OCI-LY7 (cell line): ENCODE results near the gene SEPTIN10. TPM values are rescaled to one million over a fixed set of nuclear protein-coding genes. Genes with fewer than 3 reads are reported as not detected.

Source experiments
- BruUV-seq: library from RNA; stranded (reverse); fragments of 400-500 nt; replicated peaks from 2 replicates; lab custom pipeline; 2021; lab: Mats Ljungman, UMichigan
- CTCF ChIA-PET: fragments of 300-600 bp; sonication (Branson Sonifier 250); formaldehyde crosslinking; loops from one replicate; lab custom pipeline; 2022; ENCODE audit warnings: antibody characterized with exemption; ENCODE audit not compliant: unreplicated experiment; lab: Charles Lee
- POLR2A ChIA-PET: fragments of 300-600 bp; sonication (Branson Sonifier 250); formaldehyde crosslinking; loops from one replicate; lab custom pipeline; 2022; ENCODE audit warnings: antibody characterized with exemption; lab: Charles Lee
- DNase-seq: peaks from one replicate; pipeline ENCODE4 v3.0.0-alpha.2; 2015; ENCODE audit warnings: low spot score
- H2AFZ ChIP-seq: fragments of 200-600 bp; sonication (generic), shearing (Covaris generic); 2 replicates; pipeline ENCODE4 v1.6.1; 2014; ENCODE audit warnings: mild to moderate bottlenecking, antibody characterized with exemption, low read length, moderate library complexity
- H3K27ac ChIP-seq: fragments of 200-600 bp; sonication (generic); 2 replicates; pipeline ENCODE4 v1.5.1; 2014; ENCODE audit warnings: mixed run types, low read depth, mild to moderate bottlenecking, moderate library complexity, low read length, inconsistent platforms; ENCODE audit not compliant: poor library complexity, severe bottlenecking
- H3K36me3 ChIP-seq: fragments of 200-600 bp; sonication (generic); 2 replicates; pipeline ENCODE4 v1.6.1; 2014; ENCODE audit warnings: mild to moderate bottlenecking, antibody characterized with exemption, low read length, moderate library complexity, mixed read lengths; ENCODE audit not compliant: insufficient read depth
- H3K4me1 ChIP-seq: fragments of 200-600 bp; sonication (generic); 2 replicates; pipeline ENCODE4 v1.5.1; 2014; ENCODE audit warnings: mild to moderate bottlenecking, low read length; ENCODE audit not compliant: insufficient read depth, poor library complexity, severe bottlenecking
- H3K4me2 ChIP-seq: fragments of 200-600 bp; sonication (generic); 2 replicates; pipeline ENCODE4 v1.6.1; 2014; ENCODE audit warnings: mild to moderate bottlenecking, low read length
- H3K4me3 ChIP-seq: fragments of 200-600 bp; sonication (generic); 2 replicates; pipeline ENCODE4 v1.5.1; 2014; ENCODE audit warnings: mild to moderate bottlenecking, low read depth, low read length; ENCODE audit not compliant: poor library complexity, severe bottlenecking
- H3K79me2 ChIP-seq: fragments of 200-600 bp; sonication (generic); 2 replicates; pipeline ENCODE4 v1.6.1; 2016; ENCODE audit warnings: low read depth, mild to moderate bottlenecking, low read length, moderate library complexity, mixed read lengths; ENCODE audit not compliant: insufficient read depth
- H3K9me2 ChIP-seq: fragments of 200-600 bp; sonication (generic); 2 replicates; pipeline ENCODE4 v1.6.1; 2016; ENCODE audit warnings: mild to moderate bottlenecking, low read length, mixed read lengths; ENCODE audit not compliant: insufficient read depth
- H3K9me3 ChIP-seq: fragments of 200-600 bp; sonication (generic); 2 replicates; pipeline ENCODE4 v1.6.1; 2014; ENCODE audit warnings: mild to moderate bottlenecking, mixed run types, low read length, mixed read lengths
- H4K20me1 ChIP-seq: fragments of 200-600 bp; sonication (generic); 2 replicates; pipeline ENCODE4 v1.6.1; 2014; ENCODE audit warnings: mild to moderate bottlenecking, antibody characterized with exemption, low read length, moderate library complexity, mixed read lengths; ENCODE audit not compliant: insufficient read depth
- EZH2phosphoT487 ChIP-seq: fragments of 200-600 bp; sonication (generic); IDR thresholded peaks from 2 replicates; pipeline ENCODE4 v1.6.1; 2018; ENCODE audit warnings: low read depth, borderline replicate concordance, mild to moderate bottlenecking, mixed run types, antibody characterized with exemption, low read length, moderate library complexity, mixed read lengths
- intact Hi-C: fragments of 100-400 bp; cut with micrococcal nuclease; formaldehyde crosslinking; loops from one replicate; pipeline ENCODE4 v1.10.0; 2022; ENCODE audit not compliant: unreplicated experiment
- total RNA-seq, 2 experiments: library from RNA; depleted of rRNA in 1 of 2; stranded (reverse); fragments of >200 nt in 1 of 2; shearing (Covaris generic) in 1 of 2; gene quantifications; 2 replicates each; pipeline ENCODE4 v1.2.3, GENCODE V29; 2014 to 2022
- TF ChIP-seq, protein P1 (sequence below): fragments of 200-600 bp; sonication (generic); conservative IDR thresholded peaks from 2 replicates; pipeline ENCODE4 v1.5.1; 2014; ENCODE audit warnings: mild to moderate bottlenecking, antibody characterized with exemption, low read length, moderate library complexity, mixed read lengths

Gene SEPTIN10
- total RNA-seq, 2 experiments from 2014 or later: not detected

DNA sequence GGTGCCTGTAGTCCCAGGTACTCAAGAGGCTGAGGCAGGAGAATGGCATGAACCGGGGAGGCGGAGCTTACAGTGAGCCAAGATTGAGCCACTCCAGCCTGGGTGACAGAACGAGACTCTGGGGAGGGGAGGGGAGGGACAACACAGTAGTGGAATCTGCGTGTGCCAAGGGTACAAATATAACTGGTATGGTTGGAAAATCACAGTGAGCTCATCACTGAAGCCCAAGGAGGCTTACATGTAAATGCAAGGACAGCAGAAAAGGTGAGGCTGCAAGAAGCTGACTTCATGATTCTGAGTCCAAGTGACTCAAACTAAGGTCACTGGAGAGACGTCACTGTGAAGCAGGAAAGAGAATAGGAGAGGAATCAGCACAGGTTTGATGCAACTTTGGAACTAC lies 9.2 kb downstream of the SEPTIN10 start:
- Histone ChIP-seq H3K79me2 (no peaks in the 10 kb centered on the region), H3K4me1 (no peaks in the 10 kb centered on the region), H3K36me3 (no peaks in the 10 kb centered on the region), H3K9me2 (no peaks in the 10 kb centered on the region), H3K4me3 (no peak overlapping the region), H3K27ac (no peak overlapping the region), H4K20me1 (no peaks in the 10 kb centered on the region), H3K4me2 (no peak overlapping the region), H2AFZ (no peak overlapping the region), H3K9me3 (no peaks in the 10 kb centered on the region)
- CTCF ChIA-PET: no interaction called here
- no TSS peak for BruUV-seq
- no peak for TF ChIP-seq EZH2phosphoT487
- TF ChIP-seq, protein P1, sequence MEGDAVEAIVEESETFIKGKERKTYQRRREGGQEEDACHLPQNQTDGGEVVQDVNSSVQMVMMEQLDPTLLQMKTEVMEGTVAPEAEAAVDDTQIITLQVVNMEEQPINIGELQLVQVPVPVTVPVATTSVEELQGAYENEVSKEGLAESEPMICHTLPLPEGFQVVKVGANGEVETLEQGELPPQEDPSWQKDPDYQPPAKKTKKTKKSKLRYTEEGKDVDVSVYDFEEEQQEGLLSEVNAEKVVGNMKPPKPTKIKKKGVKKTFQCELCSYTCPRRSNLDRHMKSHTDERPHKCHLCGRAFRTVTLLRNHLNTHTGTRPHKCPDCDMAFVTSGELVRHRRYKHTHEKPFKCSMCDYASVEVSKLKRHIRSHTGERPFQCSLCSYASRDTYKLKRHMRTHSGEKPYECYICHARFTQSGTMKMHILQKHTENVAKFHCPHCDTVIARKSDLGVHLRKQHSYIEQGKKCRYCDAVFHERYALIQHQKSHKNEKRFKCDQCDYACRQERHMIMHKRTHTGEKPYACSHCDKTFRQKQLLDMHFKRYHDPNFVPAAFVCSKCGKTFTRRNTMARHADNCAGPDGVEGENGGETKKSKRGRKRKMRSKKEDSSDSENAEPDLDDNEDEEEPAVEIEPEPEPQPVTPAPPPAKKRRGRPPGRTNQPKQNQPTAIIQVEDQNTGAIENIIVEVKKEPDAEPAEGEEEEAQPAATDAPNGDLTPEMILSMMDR: no peak
- DNase-seq: no peak
- intact Hi-C loops: no loop called here
- POLR2A ChIA-PET: no interaction called here

DNA sequence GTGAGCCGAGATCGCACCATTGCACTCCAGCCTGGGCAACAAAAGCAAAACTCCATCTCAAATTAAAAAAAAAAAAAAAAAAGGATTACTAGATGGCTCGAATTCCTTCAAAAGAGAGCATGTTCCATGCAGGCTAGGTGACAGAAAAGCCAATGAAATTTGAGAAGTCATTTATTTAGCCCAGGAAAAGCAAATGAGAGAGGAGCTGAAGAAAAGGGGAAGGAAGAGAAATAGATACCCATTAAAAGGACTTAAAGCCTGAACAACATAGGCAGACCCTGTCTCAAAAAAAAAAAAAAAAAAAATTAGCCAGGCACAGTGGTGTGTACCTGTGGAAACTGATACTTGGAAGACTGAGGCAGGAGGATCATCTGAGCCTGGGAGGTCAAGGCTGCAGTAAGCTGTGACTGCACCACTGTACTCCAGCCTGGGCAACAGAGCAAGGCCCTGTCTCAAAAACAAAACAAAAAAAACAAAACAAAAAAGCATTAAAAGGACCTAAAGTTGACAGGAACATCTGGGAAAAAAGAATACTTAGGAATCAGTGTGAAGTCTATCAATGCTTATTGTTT lies 11.1 kb downstream of the SEPTIN10 start:
- no peak overlapping the region for H3K27ac ChIP-seq
- H3K9me2 ChIP-seq: no peaks in the 10 kb centered on the region
- no peak overlapping the region for H2AFZ ChIP-seq
- TF ChIP-seq, protein P1: no peak
- no peak for TF ChIP-seq EZH2phosphoT487
- H3K4me2 ChIP-seq: no peak overlapping the region
- no peaks in the 10 kb centered on the region for H3K36me3 ChIP-seq
- no peaks in the 10 kb centered on the region for H3K79me2 ChIP-seq
- ChIA-PET POLR2A (interaction anchor here (0.7 kb wide), 1 partner anchor 10 kb away, joined by 3 read pairs; no protein-coding TSS in a partner anchor), CTCF (no interaction called here)
- H3K9me3 ChIP-seq: no peaks in the 10 kb centered on the region
- H4K20me1 ChIP-seq: no peaks in the 10 kb centered on the region
- intact Hi-C loops: no loop called here
- no peak overlapping the region for H3K4me3 ChIP-seq
- no peaks in the 10 kb centered on the region for H3K4me1 ChIP-seq
- no peak for DNase-seq
- no TSS peak for BruUV-seq

DNA sequence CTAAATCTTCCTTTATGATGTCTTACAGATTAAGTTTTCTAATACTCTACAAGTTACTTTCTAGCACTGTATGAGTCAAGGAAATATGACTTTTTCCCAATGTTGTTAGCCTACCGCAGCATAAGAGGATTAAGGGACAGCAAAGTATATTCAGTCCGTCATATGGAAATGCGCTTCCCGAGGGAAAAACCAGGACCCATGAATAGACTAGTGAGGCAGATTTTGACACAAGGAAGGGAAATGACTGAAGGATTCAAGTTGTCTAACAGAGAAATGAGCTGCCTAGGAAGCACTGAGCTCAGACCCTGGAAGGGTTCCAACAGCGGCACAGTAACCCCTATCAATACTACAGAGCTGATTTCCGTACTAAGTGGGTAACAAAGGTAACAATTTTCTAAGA lies 12.0 kb downstream of the SEPTIN10 start:
- H3K27ac ChIP-seq: no peak overlapping the region
- CTCF ChIA-PET: no interaction called here
- H3K4me2 ChIP-seq: no peak overlapping the region
- no peak for DNase-seq
- no peak for TF ChIP-seq EZH2phosphoT487
- TF ChIP-seq, protein P1: no peak
- H3K9me3 ChIP-seq: no peaks in the 10 kb centered on the region
- H2AFZ ChIP-seq: no peak overlapping the region
- no peaks in the 10 kb centered on the region for H3K79me2 ChIP-seq
- BruUV-seq: no TSS peak
- H3K4me3 ChIP-seq: no peak overlapping the region
- intact Hi-C loops: no loop called here
- POLR2A ChIA-PET: no interaction called here
- no peaks in the 10 kb centered on the region for H3K36me3 ChIP-seq
- H4K20me1 ChIP-seq: no peaks in the 10 kb centered on the region
- no peaks in the 10 kb centered on the region for H3K4me1 ChIP-seq
- no peaks in the 10 kb centered on the region for H3K9me2 ChIP-seq
